Neural progenitor cell (in vitro differentiated cells): ENCODE measurements around the gene ALKBH4. TPM values are rescaled to one million over a fixed set of nuclear protein-coding genes. Genes with fewer than 3 reads are reported as not detected.

Experiments
- DNase-seq: peaks from one replicate; pipeline ENCODE4 v3.0.0-alpha.2; 2016; ENCODE audit warnings: low spot score
- H2AFZ ChIP-seq: fragments of 200-600 bp; sonication (generic); replicated peaks from 2 replicates; pipeline ENCODE4 v1.6.1; 2016; ENCODE audit warnings: antibody characterized with exemption
- H3F3A ChIP-seq: fragments of 200-600 bp; sonication (generic); 2 replicates; pipeline ENCODE4 v1.6.1; 2016; ENCODE audit warnings: antibody characterized with exemption, low read depth
- H3K27ac ChIP-seq: fragments of 200-600 bp; sonication (generic); 2 replicates; pipeline ENCODE4 v1.5.1; 2016; ENCODE audit warnings: mild to moderate bottlenecking
- H3K27me3 ChIP-seq: fragments of 200-600 bp; sonication (generic); 2 replicates; pipeline ENCODE4 v1.6.1; 2016; ENCODE audit warnings: mild to moderate bottlenecking, moderate library complexity
- H3K36me3 ChIP-seq: fragments of 200-600 bp; sonication (generic); 2 replicates; pipeline ENCODE4 v1.5.1; 2016
- H3K4me1 ChIP-seq: fragments of 200-600 bp; sonication (generic); 2 replicates; pipeline ENCODE4 v1.6.1; 2016; ENCODE audit warnings: mixed run types
- H3K4me2 ChIP-seq: fragments of 200-600 bp; sonication (generic); 2 replicates; pipeline ENCODE4 v1.6.1; 2016
- H3K4me3 ChIP-seq: fragments of 200-600 bp; sonication (generic); 2 replicates; pipeline ENCODE4 v1.5.1; 2016
- H3K79me2 ChIP-seq: fragments of 200-600 bp; sonication (generic); 2 replicates; pipeline ENCODE4 v1.6.1; 2016; ENCODE audit warnings: low read depth
- H3K9ac ChIP-seq: fragments of 200-600 bp; sonication (generic); 2 replicates; pipeline ENCODE4 v1.6.1; 2016
- H3K9me3 ChIP-seq: fragments of 200-600 bp; sonication (generic); 2 replicates; pipeline ENCODE4 v1.5.1; 2016; ENCODE audit warnings: low read depth
- H4K20me1 ChIP-seq: fragments of 200-600 bp; sonication (generic); 2 replicates; pipeline ENCODE4 v1.6.1; 2016; ENCODE audit warnings: low read depth
- H3K27ac Mint-ChIP-seq: 3 replicates; pipeline ENCODE4 v1.8.0; 2021; ENCODE audit warnings: mixed read lengths
- H3K27me3 Mint-ChIP-seq: 2 replicates; pipeline ENCODE4 v1.8.0; 2022; ENCODE audit warnings: low read depth, mild to moderate bottlenecking, inconsistent platforms, moderate library complexity, mixed read lengths; ENCODE audit not compliant: insufficient read depth
- H3K36me3 Mint-ChIP-seq: 3 replicates; pipeline ENCODE4 v1.8.0; 2021; ENCODE audit warnings: mixed read lengths
- H3K4me1 Mint-ChIP-seq: 3 replicates; pipeline ENCODE4 v1.8.0; 2021; ENCODE audit warnings: mixed read lengths
- H3K4me3 Mint-ChIP-seq: 3 replicates; pipeline ENCODE4 v1.8.0; 2021; ENCODE audit warnings: mild to moderate bottlenecking, moderate library complexity, mixed read lengths
- H3K9me3 Mint-ChIP-seq: 3 replicates; pipeline ENCODE4 v1.8.0; 2020; ENCODE audit warnings: mixed read lengths
- CTCF ChIP-seq: fragments of 200-600 bp; sonication (generic); IDR thresholded peaks from 2 replicates; pipeline ENCODE4 v1.5.1; 2017; ENCODE audit warnings: antibody characterized with exemption, mild to moderate bottlenecking
- EZH2 ChIP-seq: fragments of 200-600 bp; sonication (generic); IDR thresholded peaks from 2 replicates; pipeline ENCODE4 v1.6.1; 2017; ENCODE audit warnings: antibody characterized with exemption, mild to moderate bottlenecking, moderate library complexity
- EZH2phosphoT487 ChIP-seq: fragments of 200-600 bp; sonication (generic); IDR thresholded peaks from 2 replicates; pipeline ENCODE4 v1.6.1; 2017; ENCODE audit warnings: antibody characterized with exemption
- total RNA-seq: library from RNA; depleted of rRNA; stranded (reverse); fragments of >200 nt; gene quantifications from 2 replicates; pipeline ENCODE4 v1.2.3, GENCODE V29; 2015; ENCODE audit warnings: low replicate concordance

Gene ALKBH4
- total RNA-seq, 1 donor from 2014 or later = 6.5 TPM

- peaks cover 5% of the 10 kb centered on the region for H3K4me1 ChIP-seq
- peaks cover 8% of the 10 kb centered on the region for H3K79me2 ChIP-seq
- H3K4me3 ChIP-seq = peak within 1 kb of the TSS; percentile 94
- no peaks in the 10 kb centered on the region for H3K36me3 ChIP-seq
- peak within 1 kb of the TSS; percentile 55 for H3K9ac ChIP-seq
- peaks cover 24% of the 10 kb centered on the region for H3K4me1 Mint-ChIP-seq
- H3K9me3 Mint-ChIP-seq = no peaks in the 10 kb centered on the region
- peak within 1 kb of the TSS; percentile 99 for H3K4me2 ChIP-seq
- peak within 1 kb of the TSS; percentile 90 for H3K27ac Mint-ChIP-seq
- H4K20me1 ChIP-seq = no peaks in the 10 kb centered on the region
- peak within 1 kb of the TSS; percentile 97 for H2AFZ ChIP-seq
- no peak within 1 kb of the TSS for H3K27ac ChIP-seq
- peaks cover 19% of the 10 kb centered on the region for H3F3A ChIP-seq
- DNase-seq = peak; percentile 87
- TF ChIP-seq EZH2phosphoT487 = no peak
- no peaks in the 10 kb centered on the region for H3K9me3 ChIP-seq
- H3K27me3 Mint-ChIP-seq = peaks cover 9% of the 10 kb centered on the region
- peaks cover 7% of the 10 kb centered on the region for H3K36me3 Mint-ChIP-seq
- peak within 1 kb of the TSS; percentile 90 for H3K4me3 Mint-ChIP-seq
- no peaks in the 10 kb centered on the region for H3K27me3 ChIP-seq
Measured at GRCh38 chr7:102433219-102434038, 31.2 kb downstream of the ALKBH4 start, which contains the start of gene ORAI2. Gene ORAI2, plus strand, starts transcription at chr7:102433575. Its CDS starts 5,382 bp downstream, at chr7:102438957.

- Mint-ChIP-seq H3K4me1 (peaks cover 24% of the 10 kb centered on the region), H3K27ac (peak overlapping the region; percentile 53), H3K9me3 (no peaks in the 10 kb centered on the region), H3K36me3 (peaks cover 10% of the 10 kb centered on the region), H3K4me3 (peak overlapping the region; percentile 88), H3K27me3 (peaks cover 9% of the 10 kb centered on the region)
- Histone ChIP-seq H3K9ac (no peak overlapping the region), H3K4me2 (peak overlapping the region; percentile 99), H3K27me3 (no peaks in the 10 kb centered on the region), H3K4me1 (peaks cover 5% of the 10 kb centered on the region), H3K36me3 (no peaks in the 10 kb centered on the region), H3K27ac (no peak overlapping the region), H4K20me1 (no peaks in the 10 kb centered on the region), H3F3A (peaks cover 19% of the 10 kb centered on the region), H3K4me3 (peak overlapping the region; percentile 94), H3K79me2 (peaks cover 8% of the 10 kb centered on the region), H3K9me3 (no peaks in the 10 kb centered on the region), H2AFZ (peak overlapping the region; percentile 97)
- DNase-seq = peak; percentile 34
- TF ChIP-seq CTCF (no peak), EZH2phosphoT487 (no peak), EZH2 (no peak)
Measured at GRCh38 chr7:102432442-102433218, 32.0 kb downstream of the ALKBH4 start.

GRCh38 chr7:102431617-102432298 lies 32.9 kb downstream of the ALKBH4 start:
- Mint-ChIP-seq H3K9me3 (no peaks in the 10 kb centered on the region), H3K27ac (peak overlapping the region; percentile 60), H3K27me3 (peaks cover 9% of the 10 kb centered on the region), H3K4me3 (peak overlapping the region; percentile 88), H3K4me1 (peaks cover 21% of the 10 kb centered on the region), H3K36me3 (peaks cover 9% of the 10 kb centered on the region)
- Histone ChIP-seq H3K27me3 (no peaks in the 10 kb centered on the region), H3K9ac (no peak overlapping the region), H3K36me3 (no peaks in the 10 kb centered on the region), H3K4me2 (no peak overlapping the region), H3K9me3 (no peaks in the 10 kb centered on the region), H4K20me1 (no peaks in the 10 kb centered on the region), H3K27ac (no peak overlapping the region), H3K4me3 (no peak overlapping the region), H3K79me2 (peaks cover 8% of the 10 kb centered on the region), H3F3A (peaks cover 19% of the 10 kb centered on the region), H2AFZ (no peak overlapping the region), H3K4me1 (peaks cover 5% of the 10 kb centered on the region)
- TF ChIP-seq CTCF (no peak), EZH2 (no peak), EZH2phosphoT487 (no peak)
- DNase-seq = no peak
